GM19035 (cell line): ENCODE data around the gene HOXB7.

ENCODE experiments used
- ATAC-seq: cut with Tn5 transposase; IDR thresholded peaks from one replicate; pipeline ENCODE4 v1.9.1; 2021; ENCODE audit not compliant: unreplicated experiment

Gene HOXB7

DNA sequence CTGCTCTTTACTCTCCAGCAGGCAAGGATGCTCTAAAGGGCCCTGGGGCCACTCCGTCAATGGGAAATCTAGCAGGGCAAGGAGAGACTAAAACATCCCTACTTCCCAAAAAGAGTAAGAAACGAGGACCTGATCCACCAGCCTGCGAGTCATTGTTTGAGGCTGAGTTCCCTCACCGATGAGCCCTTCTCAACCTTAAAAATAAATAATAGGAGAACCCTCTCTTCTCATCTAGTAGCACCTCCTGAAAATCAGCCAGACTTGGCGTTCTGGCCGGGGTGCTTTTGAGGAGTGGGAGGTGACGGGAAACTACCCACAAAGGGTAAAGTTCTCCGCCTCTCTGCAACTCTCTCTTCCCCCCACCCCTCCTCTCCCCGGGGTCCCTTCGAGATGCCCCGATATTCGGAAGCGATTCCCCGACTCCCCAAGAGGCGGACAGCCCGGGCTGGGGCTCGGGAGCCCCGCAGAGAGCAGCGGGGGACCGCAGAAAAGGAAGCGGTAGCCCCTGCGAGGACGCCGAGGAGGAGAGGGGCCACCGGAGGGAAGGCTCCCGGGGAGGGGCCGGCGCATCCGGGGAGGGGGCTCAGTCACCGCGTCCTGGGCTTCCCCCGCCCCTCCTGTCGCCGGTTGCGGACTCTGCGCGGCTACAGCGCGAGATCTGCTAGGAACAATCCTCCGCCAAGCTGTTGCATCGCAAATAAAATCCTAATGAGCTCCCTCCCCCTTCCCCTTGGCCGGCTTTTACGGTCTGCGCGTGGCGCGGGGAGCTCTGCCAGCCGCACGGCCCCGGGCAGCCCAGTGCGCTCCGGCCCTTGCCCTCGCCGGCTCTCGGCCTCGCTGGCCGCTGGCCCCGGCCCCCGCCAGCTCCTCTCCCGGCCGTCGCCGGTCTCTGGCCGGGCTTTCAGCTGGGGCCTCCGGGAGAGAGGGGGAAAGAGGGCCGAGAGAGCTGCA is 14.0 kb upstream of the HOXB7 start:
- no peak for ATAC-seq

DNA sequence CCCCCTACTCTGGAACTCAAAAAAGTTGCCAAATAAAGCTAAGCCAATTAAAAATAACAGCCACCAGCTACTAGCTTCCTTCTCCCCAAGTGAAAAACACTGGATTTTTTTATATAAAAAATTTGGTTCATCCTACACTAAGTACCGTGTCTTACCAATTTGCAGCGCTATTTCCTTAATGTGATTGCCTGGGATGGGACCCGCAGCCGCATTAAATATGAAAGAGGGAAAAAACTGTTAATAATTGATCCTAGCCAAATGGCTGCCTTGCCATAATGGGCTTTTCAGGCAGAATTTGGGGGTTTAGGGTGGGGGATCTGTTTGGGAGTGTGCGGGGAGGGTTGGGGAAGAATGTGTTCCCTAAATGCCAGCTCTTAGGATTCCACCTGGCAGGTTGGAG is 13.3 kb upstream of the HOXB7 start:
- ATAC-seq, result no peak

DNA sequence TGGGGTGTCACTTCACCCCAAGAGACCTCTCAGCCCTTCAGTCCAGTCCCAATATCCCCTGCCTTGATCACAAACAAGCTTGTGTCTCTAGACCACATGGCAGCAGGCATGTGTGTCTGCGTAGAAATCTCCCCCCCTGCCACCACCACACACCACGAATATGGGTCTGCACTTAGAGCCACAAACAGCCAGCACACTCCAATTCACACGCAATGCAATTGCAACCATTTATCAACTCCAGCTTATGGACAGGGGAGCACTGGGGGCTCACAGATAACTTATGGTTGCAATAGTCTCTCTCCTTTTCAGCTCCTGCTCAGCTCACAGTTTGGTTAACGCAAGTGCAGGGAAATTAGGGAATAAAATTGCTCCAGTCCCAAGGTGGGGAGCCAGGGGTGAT is 12.8 kb upstream of the HOXB7 start:
- ATAC-seq, result no peak

DNA sequence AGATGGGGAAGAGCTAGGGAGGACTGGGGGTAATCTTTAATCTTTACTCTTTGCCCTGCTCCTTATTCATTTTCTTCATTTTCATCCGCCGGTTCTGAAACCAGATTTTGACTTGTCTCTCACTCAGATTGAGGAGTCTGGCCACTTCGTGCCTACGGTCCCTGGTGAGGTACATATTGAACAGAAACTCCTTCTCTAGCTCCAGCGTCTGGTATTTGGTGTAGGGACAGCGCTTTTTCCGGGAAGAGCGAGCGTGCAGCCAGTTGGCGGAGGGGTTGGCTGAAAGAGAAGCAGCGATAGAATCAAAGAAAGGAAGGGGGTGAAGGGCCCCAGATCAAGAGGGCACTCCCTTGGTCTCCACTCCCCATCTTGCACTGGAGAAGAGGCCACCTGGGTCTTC is 12.0 kb upstream of the HOXB7 start:
- no peak for ATAC-seq

DNA sequence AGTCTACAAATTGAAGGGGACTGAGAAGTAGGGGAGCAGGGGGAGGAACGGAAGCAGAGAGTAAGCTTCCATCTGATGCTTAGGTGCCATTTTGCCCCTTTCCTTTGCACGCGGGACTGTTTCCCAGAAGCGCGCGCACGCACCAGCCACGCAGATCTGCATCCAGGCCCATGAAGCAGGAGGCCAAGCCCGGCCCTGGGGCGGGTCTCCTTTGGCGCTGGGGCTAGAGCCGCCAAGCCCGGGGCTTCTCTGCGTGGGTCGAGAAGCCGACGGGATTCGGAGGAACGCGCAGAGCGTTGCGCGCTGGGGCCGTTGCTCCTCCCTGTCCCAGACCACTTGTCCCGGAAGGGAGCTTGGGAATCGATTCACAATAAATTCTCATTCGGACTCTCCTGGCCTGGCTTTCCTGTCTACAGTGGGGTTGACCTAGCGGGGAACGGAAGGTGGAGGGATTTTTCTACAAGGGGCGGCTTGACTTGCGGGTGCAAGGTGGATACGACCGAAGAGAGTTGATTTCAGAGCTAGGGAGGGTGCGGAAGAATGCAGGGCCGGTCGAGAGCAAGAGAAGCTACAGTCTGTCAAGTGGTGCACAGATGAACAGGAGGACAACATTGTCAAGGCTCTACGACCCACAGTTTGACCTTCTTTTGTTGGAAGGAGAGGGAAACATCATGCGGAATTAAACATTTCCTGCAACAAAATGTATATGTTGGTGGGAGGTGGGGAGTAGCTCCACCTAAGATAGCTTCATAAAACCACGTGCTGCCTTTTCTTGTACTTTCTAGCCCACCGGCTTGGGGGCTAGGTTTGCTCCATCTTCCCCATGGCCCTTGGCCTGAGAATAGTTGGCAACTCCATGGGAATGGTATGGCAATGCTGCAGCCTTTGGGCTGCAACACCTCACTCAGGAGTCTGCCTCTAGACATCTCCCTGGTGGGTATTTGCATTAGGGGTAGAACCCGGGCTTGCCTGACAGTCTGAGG is 10.9 kb upstream of the HOXB7 start:
- no peak for ATAC-seq

DNA sequence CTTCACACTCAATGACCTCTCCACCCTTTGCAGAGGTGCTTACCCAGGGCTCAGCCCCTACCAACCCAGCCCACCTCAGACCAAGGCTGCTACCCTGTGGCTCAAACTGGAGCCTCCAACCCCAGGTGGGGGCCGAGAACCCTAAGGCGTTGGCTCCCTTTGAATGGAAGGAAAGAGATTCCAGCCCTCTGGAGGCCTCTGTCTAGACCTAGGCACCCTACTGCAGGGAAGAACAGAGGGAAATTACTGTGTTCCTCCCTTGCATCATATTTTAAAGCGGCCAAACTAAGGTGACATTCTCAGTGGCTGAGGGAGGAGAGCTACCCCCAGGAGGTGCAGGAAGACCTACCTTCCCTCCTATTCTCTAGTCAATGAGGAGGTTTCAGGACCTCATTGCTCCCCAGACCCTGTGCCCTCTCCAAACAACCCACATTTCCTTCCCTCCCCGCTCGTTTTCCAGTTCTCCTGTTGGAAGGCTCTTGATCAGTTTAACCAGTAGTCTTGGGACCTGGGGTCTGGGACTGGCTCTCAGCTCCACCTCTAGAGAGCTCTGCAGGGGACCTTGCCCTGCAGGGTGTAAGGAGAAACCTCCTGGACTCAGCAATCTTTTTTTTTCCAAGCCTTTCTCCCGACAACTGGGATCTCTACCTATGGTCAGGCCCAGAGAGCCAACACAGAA is 9.8 kb upstream of the HOXB7 start:
- ATAC-seq, result no peak

DNA sequence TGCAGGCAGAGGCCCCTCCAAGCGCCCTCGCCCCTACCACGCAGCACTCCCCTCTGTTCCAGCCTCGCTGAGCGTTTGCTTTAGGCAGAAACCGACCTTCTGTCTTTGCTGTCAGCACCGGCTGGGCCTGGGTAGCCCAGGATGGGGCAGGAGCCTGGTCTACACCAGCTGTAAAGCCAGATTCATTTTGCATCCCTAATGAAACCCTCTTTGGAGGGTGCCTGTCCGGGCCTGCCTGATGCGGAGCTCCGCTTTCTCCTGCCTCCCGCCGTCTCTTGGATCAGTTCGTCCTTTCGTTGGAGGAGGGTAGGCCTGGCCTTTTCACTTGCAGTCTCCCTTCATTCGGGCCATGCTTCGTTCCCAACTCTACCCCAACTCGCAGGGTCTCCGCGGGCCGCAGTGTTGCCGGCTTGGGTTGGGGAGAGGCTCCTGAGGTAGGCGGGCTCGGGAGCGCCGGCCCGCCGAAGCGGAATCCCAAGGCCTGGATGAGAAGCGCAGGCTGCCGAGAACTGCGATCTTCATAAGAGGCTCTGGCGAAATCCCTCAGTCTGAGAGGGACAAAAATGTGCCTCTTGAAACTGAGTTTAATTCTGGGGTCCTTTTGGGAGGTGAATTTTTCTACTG is 9.1 kb upstream of the HOXB7 start:
- ATAC-seq, result no peak

DNA sequence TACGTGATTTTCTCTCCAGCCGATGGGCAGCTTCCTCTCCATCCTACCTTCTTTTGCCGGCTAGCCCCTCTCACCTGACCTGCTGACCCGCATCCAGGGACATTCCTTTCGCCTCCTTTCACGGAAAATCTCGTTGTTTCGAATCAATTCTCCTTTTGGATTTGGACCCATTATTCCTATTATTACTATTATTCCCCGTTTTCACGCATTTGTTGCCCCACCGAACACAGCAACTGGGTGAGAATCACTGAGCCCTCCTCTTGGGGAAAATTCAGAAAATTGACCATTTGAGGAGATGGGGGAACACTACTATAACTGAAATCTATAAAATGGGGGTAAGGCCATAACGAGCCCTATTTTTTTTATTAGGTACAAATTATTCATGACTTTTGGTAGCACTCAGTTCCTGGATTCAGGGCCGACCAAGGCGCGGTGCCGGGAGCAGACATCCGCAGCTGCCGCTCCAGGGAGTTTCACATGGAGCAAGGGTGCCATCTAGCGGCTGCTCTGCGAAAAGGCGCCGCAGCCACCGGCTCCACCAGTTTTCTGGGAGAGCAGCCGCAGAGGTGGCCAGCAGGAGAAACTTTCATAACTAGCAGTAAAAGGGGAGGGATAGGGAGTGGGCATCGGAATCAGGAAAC is 7.6 kb upstream of the HOXB7 start:
- no peak for ATAC-seq

DNA sequence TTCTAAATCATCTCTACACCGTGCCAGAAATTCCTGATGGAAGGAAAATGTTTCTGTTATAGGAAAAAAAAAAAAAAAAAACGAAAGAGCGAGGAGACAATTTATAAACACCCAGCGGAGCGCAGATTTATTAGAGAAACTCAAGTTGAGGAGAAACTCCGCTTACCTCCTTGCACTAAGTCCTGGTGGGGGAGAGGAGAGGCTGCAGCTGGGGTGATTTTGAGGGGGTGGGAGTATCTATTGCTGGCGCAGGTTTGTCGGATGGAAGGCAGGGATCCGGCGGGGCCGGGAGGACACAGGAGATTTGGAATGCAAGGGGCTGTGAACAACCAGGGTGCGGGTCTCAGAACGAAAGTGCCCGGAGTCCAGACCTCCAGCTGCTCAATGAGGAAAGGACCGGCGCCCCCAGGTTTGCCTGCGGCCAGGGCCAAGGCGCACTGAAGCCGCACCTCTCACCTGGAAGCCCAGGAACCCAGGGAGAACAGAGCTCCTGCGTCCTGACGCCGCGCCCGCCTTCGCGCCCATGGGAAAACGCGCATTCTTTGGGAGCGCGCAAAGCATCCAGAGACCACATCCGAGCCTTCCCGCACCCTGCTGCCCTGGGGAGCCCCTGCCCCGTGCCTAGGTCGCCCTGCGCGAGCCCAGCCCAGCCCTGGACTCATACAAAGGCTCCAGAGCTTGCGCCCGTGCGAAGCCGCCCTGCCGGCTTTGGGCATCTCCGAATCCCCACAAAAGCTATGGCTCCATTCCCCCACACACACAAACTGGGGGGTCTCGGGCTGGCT is 6.8 kb upstream of the HOXB7 start:
- no peak for ATAC-seq

DNA sequence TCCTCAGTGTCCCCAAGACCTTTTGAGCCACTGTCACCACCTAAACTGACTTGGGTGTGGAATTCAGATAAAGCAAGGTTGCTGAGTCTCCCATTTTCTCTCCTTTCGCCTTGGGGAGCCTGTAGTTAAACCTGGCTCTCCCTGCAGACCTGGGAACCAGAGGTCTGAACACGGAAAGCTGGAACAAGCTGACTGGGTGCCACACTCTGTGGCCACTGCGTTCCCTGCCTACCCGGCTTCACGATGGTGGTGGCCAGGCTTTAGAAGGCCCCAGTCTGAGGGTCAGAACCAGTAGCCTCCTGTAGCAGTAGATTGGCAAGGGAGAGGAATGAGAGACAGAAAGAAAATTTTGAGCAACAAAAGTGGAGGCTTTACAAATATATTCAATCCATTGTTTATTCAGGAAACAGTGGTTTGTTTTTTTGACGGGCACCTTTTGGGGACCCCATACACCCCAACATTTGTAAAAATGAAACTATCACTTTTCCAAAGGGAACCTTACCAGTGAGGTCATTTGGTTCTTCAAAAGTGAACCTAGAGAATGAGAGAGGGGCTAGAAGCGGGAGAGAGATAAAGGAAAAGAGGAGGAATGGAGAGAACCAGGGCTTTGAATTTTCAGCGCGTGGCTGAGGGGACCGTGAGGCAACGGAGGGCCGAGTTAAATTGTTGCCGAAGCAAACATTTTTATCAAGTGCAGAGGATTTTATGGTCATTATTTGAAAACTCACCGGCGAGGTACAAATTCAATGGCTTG is 6.1 kb upstream of the HOXB7 start:
- no peak for ATAC-seq

DNA sequence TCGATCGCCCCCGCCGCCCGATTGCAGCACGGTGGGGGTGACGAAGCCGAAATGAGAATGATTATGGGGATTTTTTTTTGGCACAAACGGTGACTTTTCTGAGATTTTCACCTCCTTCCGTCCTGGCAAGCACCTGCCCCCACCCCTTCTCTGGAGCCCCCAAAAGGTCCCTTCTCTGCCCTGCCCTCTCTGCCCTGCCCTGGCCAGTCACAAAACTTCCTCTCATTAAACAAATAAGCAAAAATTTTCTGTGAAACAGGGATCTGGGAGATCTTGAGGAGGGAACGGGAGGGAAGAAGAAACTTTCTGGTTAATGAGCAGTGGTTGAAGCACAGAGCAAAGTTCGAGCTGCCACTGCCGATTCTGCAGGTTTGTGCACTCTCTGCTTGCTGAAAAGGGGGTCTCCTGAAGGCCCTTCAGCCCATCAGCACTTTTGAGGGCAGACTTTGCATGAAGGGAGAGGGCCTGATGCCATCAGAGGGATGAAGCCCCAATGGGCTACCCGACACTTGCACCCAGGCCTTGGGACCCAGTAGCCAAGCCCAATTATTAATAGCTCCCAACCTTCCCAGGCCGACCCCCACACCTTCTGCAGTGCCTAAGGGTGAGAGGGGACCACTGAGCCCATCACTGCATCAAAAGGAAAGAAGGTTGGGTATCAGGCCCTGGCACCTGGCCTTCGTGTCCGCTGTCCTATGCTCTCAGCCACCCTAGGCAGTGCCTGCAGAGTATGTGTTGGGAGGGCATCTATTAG is 5.3 kb upstream of the HOXB7 start:
- ATAC-seq, result no peak

DNA sequence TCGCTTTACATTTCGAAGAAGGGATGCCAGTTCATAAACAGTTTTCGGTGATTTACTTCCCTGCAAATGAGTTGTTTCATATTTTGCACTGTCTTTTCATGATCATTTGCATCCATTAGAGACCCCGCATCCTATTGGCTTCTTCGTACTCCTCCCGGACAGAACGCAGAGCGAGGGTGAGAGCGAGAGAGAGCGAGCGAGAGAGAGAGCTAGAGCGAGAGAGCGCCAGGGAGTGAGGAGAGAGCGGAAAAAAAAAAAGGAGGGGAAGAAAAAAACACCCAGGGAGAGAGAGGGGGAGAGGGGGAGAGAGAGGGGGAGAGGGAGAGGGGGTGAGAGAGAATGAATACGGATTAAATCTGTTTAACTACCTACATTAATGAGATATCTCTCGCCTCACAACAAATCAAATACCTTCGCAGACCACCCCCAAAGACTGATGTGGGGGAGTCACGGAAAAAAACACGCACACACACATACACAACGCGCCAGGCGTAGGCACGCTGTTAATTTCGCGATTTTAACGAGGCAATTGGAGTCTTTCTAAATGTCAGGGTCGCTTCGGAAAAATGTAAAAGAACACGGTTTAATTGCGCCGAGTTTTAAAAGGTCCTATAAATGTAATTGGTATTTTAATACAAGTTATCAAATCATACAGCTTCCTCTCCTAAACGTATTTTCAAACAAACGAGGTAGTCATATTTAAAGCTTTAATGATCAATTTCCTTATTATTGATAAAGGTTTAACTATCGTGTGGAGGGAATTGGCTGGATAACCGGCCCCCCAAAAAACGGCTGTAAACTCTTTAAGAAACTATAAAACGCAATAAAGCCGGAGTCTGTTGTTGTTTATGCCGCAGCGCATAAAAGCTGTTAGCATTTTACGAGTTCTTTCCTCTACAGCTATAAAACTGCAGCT is 4.5 kb upstream of the HOXB7 start, which contains the start of gene HOXB8:
Gene HOXB8, minus strand, starts transcription at position 246 of the 916 bp plus-strand sequence. CDS start 588 bp downstream, outside the sequence.
- no peak for ATAC-seq

DNA sequence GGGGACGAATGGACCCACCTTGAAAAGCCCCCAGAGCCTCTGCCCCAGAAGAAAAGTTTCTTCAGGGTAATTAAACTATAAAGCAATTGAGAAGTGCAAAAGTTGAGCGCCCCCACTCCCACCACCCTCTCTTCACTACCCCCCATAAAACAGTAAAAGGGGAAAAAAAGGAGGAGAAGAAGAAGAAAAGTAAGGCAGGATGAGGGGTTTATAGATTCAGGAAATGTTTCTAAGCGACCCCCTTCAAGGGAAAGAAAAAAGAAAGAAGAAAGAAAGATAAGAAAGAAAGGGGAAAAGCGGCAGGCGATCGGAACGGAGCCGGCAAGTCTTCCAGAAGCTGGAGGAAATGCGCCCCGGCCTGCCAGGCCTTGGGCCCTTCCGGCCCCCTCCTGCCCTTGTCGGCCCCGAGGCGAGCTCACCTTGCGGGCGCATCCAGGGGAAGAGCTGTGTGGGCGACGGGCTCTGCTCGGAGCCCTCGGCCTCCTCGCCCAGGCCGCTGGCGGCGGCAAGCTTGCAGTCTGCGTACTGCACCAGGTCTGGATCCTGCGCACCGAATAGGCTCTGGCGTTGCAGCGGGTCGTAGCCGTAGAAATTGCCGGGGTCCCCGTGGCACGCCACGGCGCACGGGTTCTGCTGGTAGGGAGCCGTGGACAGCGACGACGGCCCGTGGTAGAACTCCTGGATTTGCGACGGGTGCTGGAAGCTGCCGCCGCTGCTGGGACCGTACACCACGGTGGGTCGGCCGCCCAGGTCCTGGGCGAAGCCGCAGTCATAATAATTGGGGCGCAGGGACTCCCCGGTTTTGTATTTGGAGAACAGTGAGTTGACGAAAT is 3.3 kb upstream of the HOXB7 start:
- ATAC-seq, result no peak

DNA sequence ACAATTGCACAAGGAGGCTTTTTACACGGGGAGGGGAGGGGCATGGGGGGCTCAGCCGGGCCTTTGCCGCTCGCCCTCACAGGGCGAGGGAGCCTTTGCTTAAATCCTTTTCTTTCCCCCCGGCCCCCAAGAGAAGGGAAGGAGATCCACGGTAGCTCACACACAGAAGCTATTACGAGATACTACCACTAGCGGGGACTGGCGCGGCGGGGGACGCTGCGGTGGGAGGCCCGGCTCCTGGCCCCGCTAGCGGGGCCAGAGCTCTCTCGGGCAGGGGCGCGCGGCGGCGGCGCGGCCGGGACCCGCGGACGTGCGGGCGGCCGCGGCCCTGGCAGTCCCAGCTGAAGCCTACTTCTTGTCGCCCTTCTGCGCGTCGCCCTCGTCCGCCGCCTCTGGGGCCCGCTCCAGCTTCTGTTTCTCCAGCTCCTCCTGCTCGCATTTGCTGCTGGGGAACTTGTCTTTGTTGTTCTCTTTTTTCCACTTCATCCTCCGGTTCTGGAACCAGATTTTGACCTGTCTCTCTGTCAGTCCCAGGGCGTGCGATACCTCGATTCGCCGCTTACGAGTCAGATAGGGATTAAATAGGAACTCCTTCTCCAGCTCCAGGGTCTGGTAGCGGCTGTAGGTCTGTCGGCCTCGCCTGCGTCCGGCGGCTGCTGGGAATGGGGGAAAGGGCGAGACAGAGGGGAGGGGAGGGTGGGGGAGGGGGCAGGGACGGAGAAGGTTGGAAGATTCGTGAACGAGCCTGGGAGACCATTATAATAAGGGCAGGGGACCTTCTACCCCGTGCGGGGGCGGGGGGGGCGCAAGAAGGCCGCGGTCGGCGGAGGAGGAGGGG is 2.3 kb upstream of the HOXB7 start:
- no peak for ATAC-seq

DNA sequence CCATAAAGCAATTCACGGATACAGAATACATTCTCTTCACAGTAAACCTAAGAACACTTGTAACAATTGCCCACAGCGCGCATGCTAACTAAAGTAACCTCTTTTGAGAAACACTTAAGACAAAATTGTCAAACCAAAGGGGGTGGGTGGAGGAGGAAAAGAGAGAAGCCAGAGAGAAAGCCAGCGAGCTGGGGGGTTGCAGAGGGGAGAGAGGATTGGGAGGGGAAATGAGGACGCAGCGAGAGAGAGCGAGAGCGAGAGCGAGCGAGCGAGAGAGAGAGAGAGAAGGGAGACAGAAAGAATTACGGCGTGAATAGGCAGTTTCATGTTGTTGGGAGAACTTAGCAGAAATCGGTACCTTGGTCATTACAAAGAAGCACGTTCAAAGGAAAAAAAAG is 1.6 kb upstream of the HOXB7 start:
- no peak for ATAC-seq
